Endothelial cell of umbilical vein (primary cell): ENCODE measurements around the gene BCL10. TPM values are rescaled to one million over a fixed set of nuclear protein-coding genes. Genes with fewer than 3 reads are reported as not detected.

ENCODE experiments used
- BruUV-seq: library from RNA; stranded (reverse); fragments of 400-500 nt; replicated peaks from 2 replicates; lab custom pipeline; 2021; lab: Mats Ljungman, UMichigan
- CTCF ChIA-PET: fragments of 300-600, 350-600 bp; sonication (Branson Sonifier 250); formaldehyde crosslinking; loops from one replicate; lab custom pipeline; 2021; ENCODE audit warnings: antibody characterized with exemption, inconsistent platforms; lab: Charles Lee
- POLR2A ChIA-PET: fragments of 300-600, 350-600 bp; sonication (Branson Sonifier 250); formaldehyde crosslinking; loops from one replicate; lab custom pipeline; 2021; ENCODE audit warnings: antibody characterized with exemption, inconsistent platforms; lab: Charles Lee
- DNase-seq: peaks from one replicate; pipeline ENCODE4 v3.0.0-alpha.2; 2011; ENCODE audit warnings: low read depth, low spot score
- FAIRE-seq: peaks from 2 replicates; lab custom pipeline; 2011; peaks lifted over from hg19 to GRCh38; lab: Jason Lieb, UNC
- H2AFZ ChIP-seq: 2 replicates; pipeline ENCODE4 v1.6.0; 2012; ENCODE audit warnings: low read depth, low read length, control low read depth, inconsistent platforms
- H3K27ac ChIP-seq: 2 replicates; pipeline ENCODE4 v1.5.1; 2011; ENCODE audit warnings: low read depth, mild to moderate bottlenecking, control low read depth, low read length, moderate library complexity; ENCODE audit not compliant: insufficient read depth
- H3K27me3 ChIP-seq, 2 experiments: 2 replicates each; pipeline versions ENCODE4 v1.6.0 to v1.6.1; 2011; ENCODE audit warnings: low read length in 2 of 2, mixed read lengths in 1 of 2; ENCODE audit not compliant: control insufficient read depth in 2 of 2, insufficient read depth in 2 of 2
- H3K36me3 ChIP-seq, 2 experiments: 2 replicates in 1 of 2; 3 replicates in 1 of 2; pipeline ENCODE4 v1.5.1; 2011; ENCODE audit warnings: low read length in 2 of 2, mild to moderate bottlenecking in 1 of 2, moderate library complexity in 1 of 2; ENCODE audit not compliant: control insufficient read depth in 2 of 2, insufficient read depth in 2 of 2; ENCODE audit errors: extremely low read depth in 1 of 2
- H3K4me1 ChIP-seq: 3 replicates; pipeline ENCODE4 v1.5.1; 2011; ENCODE audit warnings: mild to moderate bottlenecking, low read length; ENCODE audit not compliant: control insufficient read depth, insufficient read depth; ENCODE audit errors: extremely low read depth
- H3K4me2 ChIP-seq: 2 replicates; pipeline ENCODE4 v1.6.1; 2011; ENCODE audit warnings: low read length, control low read depth, mixed read lengths; ENCODE audit not compliant: insufficient read depth
- H3K4me3 ChIP-seq, 3 experiments: fragments of 200-600 bp in 1 of 3; sonication (generic), shearing (Covaris generic) in 1 of 3; replicated peaks in 1 of 3; 2 replicates each; pipeline ENCODE4 v1.5.1; 2011 to 2016; ENCODE audit warnings: control low read depth in 3 of 3, low read length in 3 of 3, mild to moderate bottlenecking in 2 of 3, inconsistent platforms in 1 of 3, low read depth in 1 of 3, moderate library complexity in 1 of 3; ENCODE audit not compliant: insufficient read depth in 1 of 3
- H3K79me2 ChIP-seq: 2 replicates; pipeline ENCODE4 v1.6.0; 2012; ENCODE audit warnings: low read length, inconsistent platforms; ENCODE audit not compliant: control insufficient read depth, insufficient read depth
- H3K9ac ChIP-seq: replicated peaks from 2 replicates; pipeline ENCODE3; 2011; ENCODE audit warnings: low read length, control low read depth; ENCODE audit not compliant: insufficient read depth; ENCODE audit errors: extremely low read depth
- H3K9me1 ChIP-seq: replicated peaks from 3 replicates; pipeline ENCODE4 v1.6.0; 2011; ENCODE audit warnings: mild to moderate bottlenecking, low read length; ENCODE audit not compliant: control insufficient read depth, insufficient read depth; ENCODE audit errors: extremely low read depth
- H3K9me3 ChIP-seq: replicated peaks from 2 replicates; pipeline ENCODE4 v1.5.1; 2012; ENCODE audit warnings: low read length, inconsistent platforms; ENCODE audit not compliant: control insufficient read depth, insufficient read depth
- H4K20me1 ChIP-seq: replicated peaks from 2 replicates; pipeline ENCODE3; 2011; ENCODE audit warnings: mild to moderate bottlenecking, low read length; ENCODE audit not compliant: control insufficient read depth, insufficient read depth; ENCODE audit errors: extremely low read depth
- FOS ChIP-seq: IDR thresholded peaks from 2 replicates; pipeline ENCODE4 v1.6.1; 2011; ENCODE audit warnings: mild to moderate bottlenecking, low read length, moderate library complexity, borderline replicate concordance; ENCODE audit not compliant: insufficient read depth
- GATA2 ChIP-seq: IDR thresholded peaks from 2 replicates; pipeline ENCODE4 v1.7.0; 2011; ENCODE audit warnings: low read depth, mild to moderate bottlenecking, moderate library complexity, mixed read lengths, low read length; ENCODE audit not compliant: insufficient read length, insufficient read depth
- JUN ChIP-seq: IDR thresholded peaks from 2 replicates; pipeline ENCODE4 v1.6.1; 2011; ENCODE audit warnings: borderline replicate concordance, low read depth; ENCODE audit not compliant: insufficient read length, insufficient read depth
- MYC ChIP-seq: IDR thresholded peaks from one replicate; pipeline ENCODE4 v1.6.1; 2011; ENCODE audit warnings: mild to moderate bottlenecking, low read depth, low read length
- POLR2A ChIP-seq: IDR thresholded peaks from 2 replicates; pipeline ENCODE4 v1.6.1; 2012; ENCODE audit warnings: low read depth, mild to moderate bottlenecking, control low read depth, low read length
- POLR2AphosphoS5 ChIP-seq: IDR thresholded peaks from 2 replicates; pipeline ENCODE4 v1.6.1; 2012; ENCODE audit warnings: low read depth, mild to moderate bottlenecking, control low read depth, low read length, moderate library complexity; ENCODE audit not compliant: insufficient read depth
- dilution Hi-C: fragments of 300-500 bp; cut with MboI; formaldehyde crosslinking; loops from one replicate; pipeline ENCODE4 v1.15.0; 2019; ENCODE audit warnings: low sequenced_read_pairs; ENCODE audit not compliant: extremely low pct_ligation_motif_present
- intact Hi-C: fragments of 100-400 bp; cut with micrococcal nuclease; formaldehyde crosslinking; loops from one replicate; pipeline ENCODE4 v1.10.0; 2022
- polyA plus RNA-seq, 4 experiments: library from polyadenylated mRNA; depleted of rRNA in 3 of 4; stranded (reverse) in 3 of 4; unstranded in 1 of 4; fragments of >200 nt; gene quantifications; 2 replicates each; pipeline versions ENCODE4 v1.2.1 to v1.2.3, GENCODE V29; 2011 to 2012; ENCODE audit warnings: missing spikeins in 1 of 4
- total RNA-seq: library from RNA; stranded (reverse); gene quantifications from 2 replicates; pipeline ENCODE4 v1.2.3, GENCODE V29; 2021
- TF ChIP-seq, protein P1 (sequence below): IDR thresholded peaks from 2 replicates; pipeline ENCODE4 v1.6.1; 2011; ENCODE audit not compliant: insufficient read depth, insufficient read length

Gene BCL10
- total and polyA plus RNA-seq, 2 donors (not counting 3 experiments of a cell fraction or from before 2014, with no cell fraction given): 16.1 to 78.6 TPM

- no peak for DNase-seq
- Histone ChIP-seq H2AFZ (no peak overlapping the region), H3K9ac (peak overlapping the region; percentile 100), H3K36me3 (peaks cover 11 to 24% of the 10 kb centered on the region in 2 experiments), H3K9me3 (no peaks in the 10 kb centered on the region), H3K79me2 (peaks cover 70% of the 10 kb centered on the region), H3K4me2 (peak overlapping the region; percentile 97), H3K27ac (peak overlapping the region; percentile 100), H3K4me1 (peaks cover 48% of the 10 kb centered on the region), H3K27me3 (no peaks in the 10 kb centered on the region), H3K9me1 (no peaks in the 10 kb centered on the region), H3K4me3 (peak overlapping the region in 2 of 3 experiments; percentile 95 to 99), H4K20me1 (no peaks in the 10 kb centered on the region)
- no TSS peak for BruUV-seq
- FAIRE-seq: no peak
- POLR2A ChIA-PET: no interaction called here
- TF ChIP-seq POLR2A (no peak), JUN (no peak), MYC (no peak), POLR2AphosphoS5 (no peak), GATA2 (no peak), FOS (no peak)
- TF ChIP-seq, protein P1, sequence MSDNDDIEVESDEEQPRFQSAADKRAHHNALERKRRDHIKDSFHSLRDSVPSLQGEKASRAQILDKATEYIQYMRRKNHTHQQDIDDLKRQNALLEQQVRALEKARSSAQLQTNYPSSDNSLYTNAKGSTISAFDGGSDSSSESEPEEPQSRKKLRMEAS: no peak
- CTCF ChIA-PET: interaction anchor here (0.9 to 3.4 kb wide), 3 partner anchors 14 to 420 kb away, joined by 5 to 10 read pairs (median 10); partner anchors contain the start of gene C1orf52
- intact Hi-C loops: loop anchor here (10.0 kb wide), 2 partner anchors 659 to 769 kb away; partner anchors contain the start of genes GNG5 and SPATA1
- dilution Hi-C loops: no loop called here
These were observed 3.0 kb downstream of the BCL10 start for GRCh38 chr1:85273397-85273796.
